GM12865 (cell line): ENCODE data around the gene PITRM1.
"Not testable (repeated sequence)": the region's sequence is repeated elsewhere in the genome, so short reads cannot be mapped to it uniquely, and the experiment has no call there.

Experiments
- DNase-seq: peaks from one replicate; pipeline ENCODE4 v3.0.0; 2010; ENCODE audit warnings: low read depth
- H3K4me3 ChIP-seq: 2 replicates; pipeline ENCODE4 v1.5.1; 2011; ENCODE audit warnings: mild to moderate bottlenecking, low read depth, low read length, control low read depth
- TF ChIP-seq, protein P1 (sequence below): IDR thresholded peaks from 2 replicates; pipeline ENCODE4 v1.5.1; 2011; ENCODE audit warnings: low read length, control low read depth, low read depth, inconsistent platforms; ENCODE audit not compliant: insufficient read depth; ENCODE audit errors: missing control alignments

PITRM1 gene

DNA sequence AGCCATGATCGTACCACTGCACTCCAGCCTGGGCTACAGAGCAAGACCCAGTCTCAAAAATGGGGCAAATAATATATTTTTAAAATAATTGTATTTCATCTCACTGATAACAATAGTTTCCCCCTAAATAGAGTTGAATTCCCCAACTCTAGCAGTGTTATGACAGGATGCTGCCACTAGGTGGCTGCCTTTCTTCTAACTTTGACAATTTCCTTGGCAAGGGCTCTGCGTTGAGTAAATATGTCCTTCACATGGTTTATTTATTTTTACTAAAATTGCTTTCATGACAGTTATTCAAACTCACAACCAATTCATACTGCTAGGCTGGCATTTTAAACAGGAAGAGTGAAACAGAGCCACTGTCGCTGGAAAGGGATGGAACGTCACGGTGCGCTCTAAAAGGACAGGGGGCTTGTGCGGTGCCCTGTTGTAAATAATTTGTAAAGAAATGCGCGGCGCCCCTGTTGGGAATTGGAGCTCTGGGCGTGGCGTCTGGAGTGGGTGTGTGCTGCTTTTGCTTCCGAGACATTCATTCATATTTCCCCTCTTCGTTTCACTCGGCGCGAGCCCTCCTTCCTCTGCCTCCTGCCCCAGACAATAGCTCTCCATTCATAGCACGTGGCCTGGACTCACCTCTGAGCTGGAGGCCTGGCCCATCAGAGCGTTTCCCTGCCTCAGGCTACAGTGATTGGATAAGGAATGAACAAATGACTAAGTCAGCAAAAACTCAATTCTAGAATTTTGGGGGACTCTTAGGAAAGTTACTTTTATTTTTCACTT is 20.5 kb upstream of the PITRM1 start:
- TF ChIP-seq, protein P1, sequence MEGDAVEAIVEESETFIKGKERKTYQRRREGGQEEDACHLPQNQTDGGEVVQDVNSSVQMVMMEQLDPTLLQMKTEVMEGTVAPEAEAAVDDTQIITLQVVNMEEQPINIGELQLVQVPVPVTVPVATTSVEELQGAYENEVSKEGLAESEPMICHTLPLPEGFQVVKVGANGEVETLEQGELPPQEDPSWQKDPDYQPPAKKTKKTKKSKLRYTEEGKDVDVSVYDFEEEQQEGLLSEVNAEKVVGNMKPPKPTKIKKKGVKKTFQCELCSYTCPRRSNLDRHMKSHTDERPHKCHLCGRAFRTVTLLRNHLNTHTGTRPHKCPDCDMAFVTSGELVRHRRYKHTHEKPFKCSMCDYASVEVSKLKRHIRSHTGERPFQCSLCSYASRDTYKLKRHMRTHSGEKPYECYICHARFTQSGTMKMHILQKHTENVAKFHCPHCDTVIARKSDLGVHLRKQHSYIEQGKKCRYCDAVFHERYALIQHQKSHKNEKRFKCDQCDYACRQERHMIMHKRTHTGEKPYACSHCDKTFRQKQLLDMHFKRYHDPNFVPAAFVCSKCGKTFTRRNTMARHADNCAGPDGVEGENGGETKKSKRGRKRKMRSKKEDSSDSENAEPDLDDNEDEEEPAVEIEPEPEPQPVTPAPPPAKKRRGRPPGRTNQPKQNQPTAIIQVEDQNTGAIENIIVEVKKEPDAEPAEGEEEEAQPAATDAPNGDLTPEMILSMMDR, result peak; percentile 82
- peak; percentile 54 for DNase-seq
- no peak overlapping the region for H3K4me3 ChIP-seq

DNA sequence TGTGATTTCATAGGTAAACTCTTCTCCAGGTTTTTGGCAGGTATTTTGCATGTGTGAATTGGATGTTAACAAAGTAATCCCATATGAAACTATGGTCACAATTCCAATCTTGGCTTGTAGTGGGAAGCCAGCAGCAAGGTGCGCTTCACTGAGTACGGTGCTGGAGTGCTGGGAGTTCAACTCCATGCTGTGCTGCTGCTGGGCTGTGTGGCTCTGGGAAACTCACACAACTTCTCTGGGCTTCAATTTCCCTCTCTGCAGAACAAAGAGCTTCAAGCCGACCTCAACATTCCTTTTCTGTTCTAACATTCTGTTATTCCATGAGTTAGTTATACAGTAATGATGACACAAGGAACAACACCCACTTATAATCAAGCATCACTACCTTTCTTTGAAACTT is 18.2 kb upstream of the PITRM1 start:
- DNase-seq, result no peak
- H3K4me3 ChIP-seq, result no peak overlapping the region
- TF ChIP-seq, protein P1, result no peak

DNA sequence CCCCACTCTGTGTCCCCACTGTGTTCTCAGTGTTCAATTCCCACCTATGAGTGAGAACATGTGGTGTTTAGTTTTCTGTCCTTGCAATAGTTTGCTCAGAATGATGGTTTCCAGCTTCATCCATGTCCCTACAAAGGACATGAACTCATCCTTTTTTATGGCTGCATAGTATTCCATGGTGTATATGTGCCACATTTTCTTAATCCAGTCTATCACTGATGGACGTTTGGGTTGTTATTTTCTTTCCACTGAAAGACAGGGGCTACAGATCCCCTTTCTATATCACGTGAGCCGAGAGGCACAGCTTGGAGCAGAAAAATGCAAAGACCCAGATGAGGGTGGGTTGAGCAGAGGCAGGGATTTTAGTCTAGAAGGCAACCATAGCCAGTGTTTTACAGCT is 14.6 kb upstream of the PITRM1 start:
- not testable (repeated sequence) for H3K4me3 ChIP-seq, DNase-seq

DNA sequence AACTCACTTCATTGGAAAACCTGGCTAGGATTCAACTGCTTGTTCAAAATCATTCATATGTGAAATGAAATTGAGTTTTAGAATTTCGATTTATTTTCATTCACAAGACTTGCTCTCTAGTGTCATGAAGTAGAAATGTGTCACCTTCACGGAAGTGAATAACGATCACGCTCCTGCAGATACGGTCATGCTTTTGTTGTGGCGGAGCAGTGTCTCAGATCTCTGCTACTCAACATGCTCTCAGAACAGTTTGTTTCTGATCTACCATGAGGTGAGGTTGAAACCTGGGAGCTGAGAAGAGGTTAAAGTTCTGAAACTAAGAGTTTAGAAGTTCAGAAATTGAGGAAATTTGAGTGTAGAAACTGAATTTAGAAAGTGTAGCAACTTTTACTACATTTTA is 13.8 kb upstream of the PITRM1 start:
- H3K4me3 ChIP-seq, result no peak overlapping the region
- no peak for DNase-seq
- TF ChIP-seq, protein P1, result no peak

DNA sequence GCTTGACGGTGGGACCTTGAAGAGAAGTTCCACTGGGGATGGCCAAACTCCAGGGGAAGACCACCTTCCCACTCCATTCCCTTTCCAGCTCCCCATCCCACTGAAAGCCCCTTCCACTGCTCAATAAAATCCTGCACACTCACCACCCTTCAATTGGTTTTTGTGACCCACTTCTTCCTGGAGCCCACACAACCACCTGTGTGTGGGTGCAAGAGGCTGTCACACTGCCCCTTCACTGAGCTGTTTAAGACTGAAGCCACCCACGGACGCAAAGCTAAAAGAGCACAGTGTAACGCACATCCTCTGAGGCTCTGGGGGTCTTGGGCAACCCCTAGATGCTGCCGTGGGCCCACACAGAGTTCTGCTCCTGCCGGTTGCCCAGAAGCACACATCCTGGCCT is 12.8 kb upstream of the PITRM1 start:
- H3K4me3 ChIP-seq, result no peak overlapping the region
- TF ChIP-seq, protein P1, result no peak
- DNase-seq, result no peak

DNA sequence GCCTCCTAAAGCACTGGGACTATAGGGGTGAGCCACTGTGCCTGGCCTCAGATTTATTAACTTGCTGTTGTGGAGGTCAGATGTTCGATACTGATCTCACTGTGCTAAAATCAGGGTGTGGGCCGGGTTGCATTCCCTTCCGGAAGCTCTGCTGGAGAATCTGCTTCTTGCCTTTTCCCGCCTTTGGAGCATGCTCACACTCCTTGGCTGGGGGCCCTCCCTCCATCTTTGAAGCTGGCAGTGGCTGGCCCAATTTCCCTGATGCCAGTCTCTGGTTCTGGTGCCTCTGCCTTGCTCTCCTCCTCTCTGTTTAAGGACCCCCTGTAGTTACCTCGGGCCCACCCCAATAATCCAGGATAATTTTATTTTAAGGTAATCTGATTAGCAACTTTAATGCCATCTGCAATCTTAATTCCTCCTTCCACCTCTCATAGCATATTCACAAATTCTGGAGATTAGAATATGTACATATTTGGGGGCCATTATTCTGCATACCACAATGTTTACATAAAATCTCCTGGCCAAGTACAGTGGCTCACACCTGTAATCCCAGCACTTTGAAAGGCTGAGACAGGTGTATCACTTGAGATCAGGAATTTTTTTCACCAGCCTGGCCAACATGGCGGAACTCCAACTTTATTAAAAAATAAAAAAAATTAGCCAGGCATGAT is 7.9 kb upstream of the PITRM1 start:
- TF ChIP-seq, protein P1, result no peak
- no peak for DNase-seq
- no peak overlapping the region for H3K4me3 ChIP-seq

DNA sequence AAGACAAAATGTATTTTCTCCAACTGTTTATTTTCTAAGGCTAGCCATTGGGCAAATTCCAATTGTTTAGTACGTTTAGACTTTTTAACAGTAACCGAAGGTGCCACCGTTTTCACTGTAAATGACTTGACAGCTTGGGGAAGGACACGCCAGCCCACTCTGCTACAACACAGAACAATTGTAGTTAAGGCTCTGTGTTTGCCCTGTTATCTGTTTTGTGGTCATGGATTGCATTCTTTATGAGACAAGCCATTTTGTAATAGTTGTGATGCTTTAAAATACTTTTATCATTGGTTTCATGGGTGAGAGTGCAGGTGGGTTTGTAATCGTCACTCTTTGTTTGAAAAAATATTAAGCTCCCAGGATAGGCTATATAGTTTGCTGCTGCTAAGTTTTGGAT is 6.6 kb upstream of the PITRM1 start:
- DNase-seq, result no peak
- H3K4me3 ChIP-seq, result no peak overlapping the region
- TF ChIP-seq, protein P1, result no peak
